HG03135 (cell line): ENCODE data around the gene ABCC1.
"Not testable (repeated sequence)": the region's sequence is repeated elsewhere in the genome, so short reads cannot be mapped to it uniquely, and the experiment has no call there.

Source experiments
- ATAC-seq: cut with Tn5 transposase; IDR thresholded peaks from one replicate; pipeline ENCODE4 v1.9.1; 2021; ENCODE audit warnings: mild to moderate bottlenecking, moderate library complexity; ENCODE audit not compliant: unreplicated experiment

Gene ABCC1

DNA sequence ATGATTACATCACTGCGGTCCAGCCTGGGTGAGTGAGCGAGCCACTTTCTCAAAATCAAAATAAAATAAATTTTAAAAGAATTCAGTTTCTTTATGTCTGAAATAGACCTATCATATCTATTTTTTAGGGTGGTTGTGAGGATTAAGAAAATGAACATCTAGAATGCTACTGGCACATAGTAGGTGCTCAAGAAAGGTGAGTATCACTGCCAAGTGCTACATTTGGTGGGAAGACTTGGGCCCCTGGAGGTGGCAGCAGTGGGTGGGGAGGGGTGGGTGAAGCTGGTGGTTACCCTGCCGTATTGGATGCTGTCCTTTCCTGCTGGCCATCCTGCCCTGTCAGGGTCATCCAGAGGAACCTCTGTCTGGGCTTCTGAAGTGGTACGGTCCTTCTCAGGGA, 223.6 kb downstream of the ABCC1 start:
- ATAC-seq: no peak

- ATAC-seq: no peak
These were observed 225.9 kb downstream of the ABCC1 start for GRCh38 chr16:16175296-16175695.

GRCh38 chr16:16176328-16176727, 226.9 kb downstream of the ABCC1 start:
- ATAC-seq: no peak

DNA sequence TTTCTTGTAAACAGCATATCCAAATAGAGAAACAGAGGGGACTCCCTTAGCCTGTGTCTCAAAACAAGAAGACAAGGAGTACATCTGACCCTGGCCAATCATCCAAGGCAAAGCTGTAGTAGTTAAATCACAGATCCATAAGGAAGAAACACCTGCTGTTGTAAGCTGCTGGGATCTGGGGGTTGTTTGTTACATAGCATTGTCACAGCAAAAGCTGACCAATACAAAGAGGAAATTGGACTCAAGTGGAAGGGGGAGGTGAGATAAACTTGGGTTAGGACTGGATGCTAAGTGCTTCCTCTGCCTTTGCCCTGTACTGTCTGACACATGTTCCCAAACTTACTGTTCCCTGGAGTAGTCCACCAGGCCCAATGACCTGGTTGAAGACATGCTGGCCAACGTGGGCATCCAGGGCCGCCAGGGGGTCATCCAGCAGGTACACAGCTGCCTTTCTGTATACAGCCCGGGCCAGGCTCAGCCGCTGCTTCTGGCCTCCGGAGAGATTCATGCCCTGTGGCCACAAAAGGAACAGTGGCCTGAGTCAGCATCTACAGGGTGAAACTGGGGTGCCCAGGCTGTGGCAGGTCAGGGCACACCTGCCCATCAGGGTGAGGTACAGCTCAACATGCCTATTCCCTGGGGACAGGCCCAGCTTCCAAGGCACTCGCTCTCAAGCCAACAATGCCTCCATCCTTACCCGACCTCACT, 229.2 kb downstream of the ABCC1 start:
- no peak for ATAC-seq

- ATAC-seq: not testable (repeated sequence)
These were observed 232.3 kb downstream of the ABCC1 start for GRCh38 chr16:16181748-16182147.

GRCh38 chr16:16182918-16183317, 233.5 kb downstream of the ABCC1 start:
- no peak for ATAC-seq

GRCh38 chr16:16183562-16183961, 234.1 kb downstream of the ABCC1 start:
- ATAC-seq: no peak

- ATAC-seq: no peak
These were observed 235.2 kb downstream of the ABCC1 start for GRCh38 chr16:16184594-16184993.

GRCh38 chr16:16185095-16185494, 235.7 kb downstream of the ABCC1 start:
- ATAC-seq: no peak

- no peak for ATAC-seq
These were observed 237.4 kb downstream of the ABCC1 start for GRCh38 chr16:16186820-16187219.

GRCh38 chr16:16188827-16189226, 239.4 kb downstream of the ABCC1 start:
- ATAC-seq: no peak

GRCh38 chr16:16189842-16190241, 240.4 kb downstream of the ABCC1 start:
- ATAC-seq: no peak

- ATAC-seq: no peak
These were observed 241.1 kb downstream of the ABCC1 start for GRCh38 chr16:16190546-16190945.

DNA sequence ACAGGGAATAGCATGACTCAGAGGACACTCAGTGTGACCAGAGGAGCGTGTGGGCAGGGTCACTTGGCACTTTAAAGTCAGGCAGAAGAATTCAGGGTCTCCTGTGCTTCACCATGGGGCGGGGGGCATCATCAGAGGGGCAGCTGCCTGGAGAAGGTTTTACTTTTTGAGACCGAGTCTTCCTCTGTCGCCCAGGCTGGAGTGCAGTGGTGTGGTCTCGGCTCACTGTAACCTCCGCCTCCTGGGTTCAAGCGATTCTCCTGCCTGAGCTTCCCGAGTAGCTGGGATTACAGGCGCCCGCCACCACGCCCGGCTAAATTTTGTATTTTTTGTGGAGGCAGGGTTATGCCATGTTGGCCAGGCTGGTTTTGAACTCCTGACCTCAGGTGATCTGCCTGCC, 241.6 kb downstream of the ABCC1 start:
- ATAC-seq: not testable (repeated sequence)

- no peak for ATAC-seq
These were observed 242.2 kb downstream of the ABCC1 start for GRCh38 chr16:16191493-16192167.
